Stimulated activated naive B cell treated with anti-CD40 and anti-IgM and Interleukin-4, amounts not matched to agents 10 μg/mL and 1 μg/mL and 100 μg/mL, for 72 hours (primary cell): ENCODE measurements around the gene ARHGAP40.
A peak's percentile ranks its signal among the peaks of the same experiment; 100 is the strongest.
"Not testable (repeated sequence)": the region's sequence is repeated elsewhere in the genome, so short reads cannot be mapped to it uniquely, and the experiment has no call there.

Experiments
- ATAC-seq, 2 donors: fragments of 150-1000 bp; cut with Tn5 transposase; replicated peaks; 2 replicates each; pipeline ENCODE4 v1.10.0; 2021; ENCODE audit warnings: moderate library complexity in 1 of 2
- DNase-seq: peaks from one replicate; pipeline ENCODE4 v3.0.0; 2021
- H3K27ac Mint-ChIP-seq: one replicate; pipeline ENCODE4 v1.8.0; 2022; ENCODE audit warnings: mild to moderate bottlenecking, mixed read lengths
- H3K27me3 Mint-ChIP-seq, 2 donors: one replicate each; pipeline ENCODE4 v1.8.0; 2022; ENCODE audit warnings: mixed read lengths in 2 of 2
- H3K36me3 Mint-ChIP-seq, 2 donors: one replicate each; pipeline ENCODE4 v1.8.0; 2022; ENCODE audit warnings: mixed read lengths in 2 of 2, mild to moderate bottlenecking in 1 of 2
- H3K4me1 Mint-ChIP-seq, 2 donors: one replicate each; pipeline ENCODE4 v1.8.0; 2022; ENCODE audit warnings: mixed read lengths in 2 of 2, mild to moderate bottlenecking in 1 of 2
- H3K4me3 Mint-ChIP-seq, 2 donors: one replicate each; pipeline ENCODE4 v1.8.0; 2022; ENCODE audit warnings: mild to moderate bottlenecking in 2 of 2, mixed read lengths in 2 of 2, moderate library complexity in 1 of 2
- H3K9me3 Mint-ChIP-seq, 2 donors: one replicate each; pipeline ENCODE4 v1.8.0; 2022; ENCODE audit warnings: mixed read lengths in 2 of 2, mild to moderate bottlenecking in 1 of 2

Gene ARHGAP40

GRCh38 chr20:38581013-38581412 is 20.6 kb upstream of the ARHGAP40 start, which contains the start of gene ADIG:
Gene ADIG, plus strand, starts transcription at chr20:38581197. Its CDS starts 54 bp downstream, at chr20:38581251.
- Mint-ChIP-seq H3K27ac (peak within 1 kb of the TSS; percentile 81), H3K36me3 (peaks cover 2 to 12% of the 10 kb centered on the region in 2 donors), H3K4me3 (no peak within 1 kb of the TSS), H3K9me3 (no peaks in the 10 kb centered on the region), H3K4me1 (no peaks in the 10 kb centered on the region), H3K27me3 (no peaks in the 10 kb centered on the region)
- no peak for DNase-seq
- ATAC-seq = no peak

- no peak overlapping the region for H3K4me3 Mint-ChIP-seq
- no peak for ATAC-seq
- H3K27me3 Mint-ChIP-seq = peaks cover 0 to 2% of the 10 kb centered on the region in 2 donors
Observed at GRCh38 chr20:38581830-38582358, 19.7 kb upstream of the ARHGAP40 start.

GRCh38 chr20:38583306-38583705 is 18.3 kb upstream of the ARHGAP40 start:
- Mint-ChIP-seq H3K36me3 (peaks cover 0 to 4% of the 10 kb centered on the region in 2 donors), H3K4me1 (no peaks in the 10 kb centered on the region), H3K9me3 (no peaks in the 10 kb centered on the region), H3K27ac (no peak overlapping the region), H3K27me3 (peaks cover 0 to 6% of the 10 kb centered on the region in 2 donors), H3K4me3 (no peak overlapping the region)
- ATAC-seq = no peak
- DNase-seq = no peak

More at GRCh38 chr20:38581830-38582358, 19.7 kb upstream of the ARHGAP40 start:
- Mint-ChIP-seq H3K27ac (no peak overlapping the region), H3K4me1 (no peaks in the 10 kb centered on the region), H3K9me3 (no peaks in the 10 kb centered on the region), H3K36me3 (peaks cover 0 to 5% of the 10 kb centered on the region in 2 donors)
- DNase-seq = no peak

- Mint-ChIP-seq H3K4me3 (no peak overlapping the region), H3K27me3 (peaks cover 0 to 6% of the 10 kb centered on the region in 2 donors), H3K27ac (no peak overlapping the region), H3K4me1 (no peaks in the 10 kb centered on the region), H3K36me3 (peaks cover 0 to 4% of the 10 kb centered on the region in 2 donors), H3K9me3 (no peaks in the 10 kb centered on the region)
- DNase-seq (no peak), ATAC-seq (no peak)
Observed at GRCh38 chr20:38584099-38584763, 17.4 kb upstream of the ARHGAP40 start.

- H3K27ac Mint-ChIP-seq = no peak overlapping the region
- no peaks in the 10 kb centered on the region for H3K9me3 Mint-ChIP-seq
- no peaks in the 10 kb centered on the region for H3K4me1 Mint-ChIP-seq
- H3K4me3 Mint-ChIP-seq = no peak overlapping the region
- ATAC-seq = no peak
- H3K27me3 Mint-ChIP-seq = peaks cover 0 to 6% of the 10 kb centered on the region in 2 donors
- no peaks in the 10 kb centered on the region for H3K36me3 Mint-ChIP-seq
- no peak for DNase-seq
Observed at GRCh38 chr20:38585404-38586180, 16.0 kb upstream of the ARHGAP40 start.

- ATAC-seq = no peak
- H3K9me3 Mint-ChIP-seq = no peaks in the 10 kb centered on the region
- DNase-seq = no peak
- H3K4me3 Mint-ChIP-seq = no peak overlapping the region
- no peak overlapping the region for H3K27ac Mint-ChIP-seq
- no peaks in the 10 kb centered on the region for H3K4me1 Mint-ChIP-seq
- no peaks in the 10 kb centered on the region for H3K36me3 Mint-ChIP-seq
- H3K27me3 Mint-ChIP-seq = peaks cover 0 to 6% of the 10 kb centered on the region in 2 donors
Observed at GRCh38 chr20:38586181-38586525, 15.5 kb upstream of the ARHGAP40 start.

- no peaks in the 10 kb centered on the region for H3K36me3 Mint-ChIP-seq
- H3K9me3 Mint-ChIP-seq = no peaks in the 10 kb centered on the region
- ATAC-seq (no peak), DNase-seq (no peak)
- H3K27me3 Mint-ChIP-seq = peaks cover 0 to 6% of the 10 kb centered on the region in 2 donors
- no peak overlapping the region for H3K27ac Mint-ChIP-seq
- no peak overlapping the region for H3K4me3 Mint-ChIP-seq
- no peaks in the 10 kb centered on the region for H3K4me1 Mint-ChIP-seq
Observed at GRCh38 chr20:38588303-38588702, 13.3 kb upstream of the ARHGAP40 start.

- Mint-ChIP-seq H3K4me1 (no peaks in the 10 kb centered on the region), H3K36me3 (no peaks in the 10 kb centered on the region), H3K4me3 (no peak overlapping the region), H3K27ac (no peak overlapping the region), H3K27me3 (peaks cover 0 to 6% of the 10 kb centered on the region in 2 donors), H3K9me3 (no peaks in the 10 kb centered on the region)
- no peak for ATAC-seq
- DNase-seq = no peak
Observed at GRCh38 chr20:38589351-38589750, 12.3 kb upstream of the ARHGAP40 start.

- Mint-ChIP-seq H3K9me3 (no peaks in the 10 kb centered on the region), H3K27ac (no peak overlapping the region), H3K27me3 (peaks cover 0 to 6% of the 10 kb centered on the region in 2 donors), H3K4me1 (no peaks in the 10 kb centered on the region), H3K4me3 (no peak overlapping the region), H3K36me3 (no peaks in the 10 kb centered on the region)
- DNase-seq (no peak), ATAC-seq (no peak)
Observed at GRCh38 chr20:38589967-38590675, 11.5 kb upstream of the ARHGAP40 start.

- Mint-ChIP-seq H3K9me3 (no peaks in the 10 kb centered on the region), H3K27me3 (peaks cover 0 to 6% of the 10 kb centered on the region in 2 donors), H3K4me3 (no peak overlapping the region), H3K36me3 (no peaks in the 10 kb centered on the region), H3K4me1 (no peaks in the 10 kb centered on the region), H3K27ac (no peak overlapping the region)
- ATAC-seq (no peak), DNase-seq (no peak)
Observed at GRCh38 chr20:38590676-38591473, 10.7 kb upstream of the ARHGAP40 start.

- H3K27ac Mint-ChIP-seq = no peak overlapping the region
- ATAC-seq (no peak), DNase-seq (no peak)
- H3K4me3 Mint-ChIP-seq = no peak overlapping the region
- H3K4me1 Mint-ChIP-seq = no peaks in the 10 kb centered on the region
- no peaks in the 10 kb centered on the region for H3K36me3 Mint-ChIP-seq
- no peaks in the 10 kb centered on the region for H3K9me3 Mint-ChIP-seq
- H3K27me3 Mint-ChIP-seq = peaks cover 0 to 6% of the 10 kb centered on the region in 2 donors
Observed at GRCh38 chr20:38591474-38592410, 9.9 kb upstream of the ARHGAP40 start.

- H3K36me3 Mint-ChIP-seq, DNase-seq, H3K4me3 Mint-ChIP-seq, H3K27me3 Mint-ChIP-seq, H3K9me3 Mint-ChIP-seq, H3K4me1 Mint-ChIP-seq, H3K27ac Mint-ChIP-seq, ATAC-seq: not testable (repeated sequence)
Observed at GRCh38 chr20:38592411-38592790, 9.2 kb upstream of the ARHGAP40 start.

- DNase-seq, H3K4me3 Mint-ChIP-seq, H3K9me3 Mint-ChIP-seq, H3K36me3 Mint-ChIP-seq, H3K27ac Mint-ChIP-seq, H3K4me1 Mint-ChIP-seq, ATAC-seq: not testable (repeated sequence)
- H3K27me3 Mint-ChIP-seq = peaks cover 15 to 16% of the 10 kb centered on the region in 2 donors
Observed at GRCh38 chr20:38594281-38594680, 7.3 kb upstream of the ARHGAP40 start.
